Ammon's horn (tissue), 1 donor: Measurements from ENCODE around the gene DLG2.

Source experiments
- DNase-seq: peaks from one replicate; pipeline ENCODE4 v3.0.0-alpha.2; 2016; ENCODE audit warnings: low spot score

The DLG2 gene

GRCh38 chr11:83569134-83569805, 2057.9 kb downstream of the DLG2 start:
- DNase-seq, result peak; percentile 37

- no peak for DNase-seq
Measured at GRCh38 chr11:83568516-83568915, 2058.6 kb downstream of the DLG2 start.

GRCh38 chr11:83566950-83567349, 2060.2 kb downstream of the DLG2 start:
- no peak for DNase-seq

- no peak for DNase-seq
Measured at GRCh38 chr11:83564870-83565269, 2062.3 kb downstream of the DLG2 start.

- no peak for DNase-seq
Measured at GRCh38 chr11:83558281-83558680, 2068.9 kb downstream of the DLG2 start.

- DNase-seq, result no peak
Measured at GRCh38 chr11:83557653-83558052, 2069.5 kb downstream of the DLG2 start.

- no peak for DNase-seq
Measured at GRCh38 chr11:83554876-83555275, 2072.3 kb downstream of the DLG2 start.

- DNase-seq, result no peak
Measured at GRCh38 chr11:83549984-83550667, 2077.0 kb downstream of the DLG2 start.

GRCh38 chr11:83546368-83546767, 2080.8 kb downstream of the DLG2 start:
- no peak for DNase-seq

- peak; percentile 62 for DNase-seq
Measured at GRCh38 chr11:83545494-83546260, 2081.5 kb downstream of the DLG2 start.

- no peak for DNase-seq
Measured at GRCh38 chr11:83544846-83545245, 2082.3 kb downstream of the DLG2 start.

GRCh38 chr11:83543706-83544439, 2083.3 kb downstream of the DLG2 start:
- no peak for DNase-seq

GRCh38 chr11:83542861-83543260, 2084.3 kb downstream of the DLG2 start:
- DNase-seq, result no peak

- DNase-seq, result no peak
Measured at GRCh38 chr11:83540728-83541127, 2086.4 kb downstream of the DLG2 start.

- no peak for DNase-seq
Measured at GRCh38 chr11:83540112-83540675, 2086.9 kb downstream of the DLG2 start.

GRCh38 chr11:83538286-83538685, 2088.9 kb downstream of the DLG2 start:
- DNase-seq, result no peak

- no peak for DNase-seq
Measured at GRCh38 chr11:83537131-83537610, 2090.0 kb downstream of the DLG2 start.

- DNase-seq, result no peak
Measured at GRCh38 chr11:83533166-83533565, 2094.0 kb downstream of the DLG2 start.

GRCh38 chr11:83528877-83529276, 2098.3 kb downstream of the DLG2 start:
- no peak for DNase-seq

- no peak for DNase-seq
Measured at GRCh38 chr11:83528225-83528624, 2098.9 kb downstream of the DLG2 start.

- no peak for DNase-seq
Measured at GRCh38 chr11:83523676-83524075, 2103.5 kb downstream of the DLG2 start.

GRCh38 chr11:83522911-83523310, 2104.2 kb downstream of the DLG2 start:
- DNase-seq, result no peak
